Skeletal muscle tissue (tissue), 4 donors: ENCODE measurements around the gene SPAAR. TPM values are rescaled to one million over a fixed set of nuclear protein-coding genes. Genes with fewer than 3 reads are reported as not detected.

Experiments
- H3K27ac ChIP-seq: one replicate; pipeline ENCODE4 v1.7.0; 2013; ENCODE audit warnings: mild to moderate bottlenecking, low read depth, low read length, inconsistent platforms
- H3K27me3 ChIP-seq, 3 donors: one replicate each; pipeline ENCODE4 v1.7.0; 2013; ENCODE audit warnings: low read length in 3 of 3; ENCODE audit not compliant: control insufficient read depth in 3 of 3, insufficient read depth in 3 of 3
- H3K36me3 ChIP-seq, 3 donors: one replicate each; pipeline ENCODE4 v1.7.0; 2013; ENCODE audit warnings: low read length in 3 of 3; ENCODE audit not compliant: control insufficient read depth in 3 of 3, insufficient read depth in 3 of 3
- H3K4me1 ChIP-seq, 3 donors: one replicate each; pipeline ENCODE4 v1.7.0; 2013; ENCODE audit warnings: low read length in 3 of 3, mild to moderate bottlenecking in 3 of 3; ENCODE audit not compliant: control insufficient read depth in 3 of 3, insufficient read depth in 3 of 3
- H3K4me3 ChIP-seq, 3 donors: one replicate each; pipeline ENCODE4 v1.7.0; 2013; ENCODE audit warnings: low read length in 3 of 3
- H3K9ac ChIP-seq, 3 donors: one replicate each; pipeline ENCODE4 v1.7.0; 2013; ENCODE audit warnings: low read length in 3 of 3, mild to moderate bottlenecking in 3 of 3, moderate library complexity in 2 of 3, low read depth in 1 of 3
- H3K9me3 ChIP-seq, 3 donors: one replicate each; pipeline ENCODE4 v1.7.0; 2013; ENCODE audit warnings: low read length in 3 of 3; ENCODE audit not compliant: control insufficient read depth in 3 of 3
- total RNA-seq: library from RNA; depleted of rRNA; stranded (reverse); fragments of >200 nt; gene quantifications from one replicate; pipeline ENCODE4 v1.2.3, GENCODE V29; 2014
- donor health status: Osteomylitis.

The SPAAR gene
- total RNA-seq, 1 donor from 2014 or later = 1.0 TPM

GRCh38 chr9:35898337-35898736 is 11.0 kb upstream of the SPAAR start:
- H3K9me3 ChIP-seq = no peaks in the 10 kb centered on the region
- no peak overlapping the region for H3K27ac ChIP-seq
- H3K9ac ChIP-seq = no peak overlapping the region
- H3K27me3 ChIP-seq = peaks cover 0 to 2% (median 0%) of the 10 kb centered on the region in 3 donors
- no peak overlapping the region for H3K4me3 ChIP-seq
- H3K36me3 ChIP-seq = no peaks in the 10 kb centered on the region
- peaks cover 3% of the 10 kb centered on the region in 3 donors for H3K4me1 ChIP-seq

GRCh38 chr9:35899021-35899420 is 10.3 kb upstream of the SPAAR start:
- H3K36me3 ChIP-seq = no peaks in the 10 kb centered on the region
- peaks cover 0 to 2% (median 0%) of the 10 kb centered on the region in 3 donors for H3K27me3 ChIP-seq
- peaks cover 5 to 6% (median 6%) of the 10 kb centered on the region in 3 donors for H3K4me1 ChIP-seq
- no peaks in the 10 kb centered on the region for H3K9me3 ChIP-seq
- H3K27ac ChIP-seq = no peak overlapping the region
- H3K9ac ChIP-seq = no peak overlapping the region
- no peak overlapping the region for H3K4me3 ChIP-seq

- no peak overlapping the region for H3K9ac ChIP-seq
- no peak overlapping the region for H3K27ac ChIP-seq
- no peaks in the 10 kb centered on the region for H3K27me3 ChIP-seq
- H3K4me3 ChIP-seq = no peak overlapping the region
- H3K9me3 ChIP-seq = no peaks in the 10 kb centered on the region
- no peaks in the 10 kb centered on the region for H3K36me3 ChIP-seq
- H3K4me1 ChIP-seq = peaks cover 39 to 45% (median 43%) of the 10 kb centered on the region in 3 donors
These were observed 6.2 kb upstream of the SPAAR start for GRCh38 chr9:35903049-35903448.

GRCh38 chr9:35904338-35904737 is 5.0 kb upstream of the SPAAR start:
- no peak overlapping the region for H3K4me3 ChIP-seq
- H3K27ac ChIP-seq = peak overlapping the region; percentile 88
- H3K9me3 ChIP-seq = no peaks in the 10 kb centered on the region
- no peak overlapping the region for H3K9ac ChIP-seq
- H3K27me3 ChIP-seq = no peaks in the 10 kb centered on the region
- no peaks in the 10 kb centered on the region for H3K36me3 ChIP-seq
- peaks cover 52 to 58% (median 56%) of the 10 kb centered on the region in 3 donors for H3K4me1 ChIP-seq

GRCh38 chr9:35905051-35905781 is 4.1 kb upstream of the SPAAR start:
- H3K9ac ChIP-seq = peak overlapping the region in 2 of 3 donors; percentile 50 to 51
- H3K27me3 ChIP-seq = no peaks in the 10 kb centered on the region
- no peaks in the 10 kb centered on the region for H3K9me3 ChIP-seq
- peaks cover 61 to 66% (median 64%) of the 10 kb centered on the region in 3 donors for H3K4me1 ChIP-seq
- peak overlapping the region; percentile 88 for H3K27ac ChIP-seq
- no peaks in the 10 kb centered on the region for H3K36me3 ChIP-seq
- H3K4me3 ChIP-seq = peak overlapping the region in 2 of 3 donors; percentile 17 to 65

GRCh38 chr9:35905912-35906679 is 3.2 kb upstream of the SPAAR start, which contains the start of gene HRCT1:
HRCT1 (plus strand) TSS chr9:35906202; CDS start chr9:35906288, 86 bp downstream.
- no peaks in the 10 kb centered on the region for H3K36me3 ChIP-seq
- H3K9me3 ChIP-seq = no peaks in the 10 kb centered on the region
- H3K27me3 ChIP-seq = no peaks in the 10 kb centered on the region
- peak within 1 kb of the TSS; percentile 19 to 71 (median 63) for H3K9ac ChIP-seq
- H3K4me3 ChIP-seq = peak within 1 kb of the TSS; percentile 41 to 65 (median 65)
- peaks cover 67 to 72% (median 68%) of the 10 kb centered on the region in 3 donors for H3K4me1 ChIP-seq
- peak within 1 kb of the TSS; percentile 88 for H3K27ac ChIP-seq

- Histone ChIP-seq H3K4me1 (peaks cover 67 to 74% (median 72%) of the 10 kb centered on the region in 3 donors), H3K4me3 (peak overlapping the region; percentile 34 to 65 (median 60)), H3K36me3 (no peaks in the 10 kb centered on the region), H3K9ac (peak overlapping the region; percentile 54 to 71 (median 63)), H3K27ac (peak overlapping the region; percentile 88), H3K27me3 (no peaks in the 10 kb centered on the region), H3K9me3 (no peaks in the 10 kb centered on the region)
These were observed 2.2 kb upstream of the SPAAR start for GRCh38 chr9:35906923-35907699.

GRCh38 chr9:35907711-35908503 is 1.4 kb upstream of the SPAAR start:
- peak overlapping the region; percentile 13 to 65 (median 60) for H3K4me3 ChIP-seq
- peaks cover 0 to under 1% (median 0%) of the 10 kb centered on the region in 3 donors for H3K36me3 ChIP-seq
- peaks cover 67 to 75% (median 75%) of the 10 kb centered on the region in 3 donors for H3K4me1 ChIP-seq
- no peaks in the 10 kb centered on the region for H3K9me3 ChIP-seq
- H3K9ac ChIP-seq = peak overlapping the region; percentile 54 to 71 (median 63)
- peak overlapping the region; percentile 88 for H3K27ac ChIP-seq
- H3K27me3 ChIP-seq = no peaks in the 10 kb centered on the region
